Mesendoderm (in vitro differentiated cells): ENCODE data around the gene GON7. TPM values are rescaled to one million over a fixed set of nuclear protein-coding genes. Genes with fewer than 3 reads are reported as not detected.

ENCODE experiments used
- DNase-seq: peaks from one replicate; pipeline ENCODE4 v3.0.0; 2013
- H2AK5ac ChIP-seq: 2 replicates; pipeline ENCODE4 v1.6.1; 2013; ENCODE audit warnings: low read length, inconsistent platforms
- H2BK120ac ChIP-seq: 2 replicates; pipeline ENCODE4 v1.6.1; 2013; ENCODE audit warnings: low read depth, mild to moderate bottlenecking, low read length, moderate library complexity, mixed read lengths
- H2BK15ac ChIP-seq: replicated peaks from 2 replicates; pipeline ENCODE4 v1.6.1; 2013; ENCODE audit warnings: low read depth, mild to moderate bottlenecking, moderate library complexity
- H2BK5ac ChIP-seq: 2 replicates; pipeline ENCODE4 v1.6.1; 2013; ENCODE audit warnings: low read length, inconsistent platforms
- H3K18ac ChIP-seq: 2 replicates; pipeline ENCODE4 v1.6.1; 2013; ENCODE audit warnings: mild to moderate bottlenecking, low read length, mixed read lengths
- H3K23ac ChIP-seq: one replicate; pipeline ENCODE4 v1.6.1; 2013; ENCODE audit warnings: low read length
- H3K27ac ChIP-seq: 2 replicates; pipeline ENCODE4 v1.5.1; 2013; ENCODE audit warnings: low read depth, mild to moderate bottlenecking, inconsistent platforms, low read length, moderate library complexity
- H3K27me3 ChIP-seq: 2 replicates; pipeline ENCODE4 v1.6.1; 2013; ENCODE audit warnings: low read length, control low read depth, mild to moderate bottlenecking, inconsistent platforms; ENCODE audit not compliant: insufficient read depth, poor library complexity
- H3K36me3 ChIP-seq: 2 replicates; pipeline ENCODE4 v1.6.1; 2013; ENCODE audit warnings: low read length, inconsistent platforms; ENCODE audit not compliant: control insufficient read depth, insufficient read depth
- H3K4ac ChIP-seq: one replicate; pipeline ENCODE4 v1.6.1; 2013; ENCODE audit warnings: low read depth, mild to moderate bottlenecking, low read length, moderate library complexity
- H3K4me1 ChIP-seq: 2 replicates; pipeline ENCODE4 v1.6.1; 2013; ENCODE audit warnings: low read depth, low read length, inconsistent platforms; ENCODE audit not compliant: control insufficient read depth
- H3K4me2 ChIP-seq: 2 replicates; pipeline ENCODE4 v1.6.1; 2013; ENCODE audit warnings: low read length
- H3K4me3 ChIP-seq: 2 replicates; pipeline ENCODE4 v1.5.1; 2013; ENCODE audit warnings: mild to moderate bottlenecking, low read length
- H3K56ac ChIP-seq: one replicate; pipeline ENCODE4 v1.6.1; 2013; ENCODE audit warnings: low read length
- H3K79me1 ChIP-seq: 2 replicates; pipeline ENCODE4 v1.6.1; 2013; ENCODE audit warnings: low read length, inconsistent platforms
- H3K79me2 ChIP-seq: 2 replicates; pipeline ENCODE4 v1.6.1; 2013; ENCODE audit warnings: mild to moderate bottlenecking, low read length; ENCODE audit not compliant: control insufficient read depth, insufficient read depth
- H3K9ac ChIP-seq: 2 replicates; pipeline ENCODE4 v1.6.1; 2013; ENCODE audit warnings: low read length, inconsistent platforms
- H4K5ac ChIP-seq: one replicate; pipeline ENCODE4 v1.6.1; 2013; ENCODE audit warnings: low read length
- H4K8ac ChIP-seq: one replicate; pipeline ENCODE4 v1.6.1; 2013; ENCODE audit warnings: low read depth, mild to moderate bottlenecking, control low read depth, low read length, moderate library complexity
- WGBS: extraction: QIAGEN DNeasy Blood & Tissue Kit; methylation state at CpG from one replicate; pipeline ENCODE4 v1.1.7; 2013; ENCODE audit warnings: low lambda C conversion rate, missing lambda C conversion rate; ENCODE audit not compliant: insufficient coverage; ENCODE audit errors: extremely low coverage; 5-methylcytosine and 5-hydroxymethylcytosine counted together
- polyA plus RNA-seq, 2 experiments: library from polyadenylated mRNA; stranded (reverse); fragments of 200-250 nt; gene quantifications; one replicate each; pipeline ENCODE4 v1.2.3, GENCODE V29; 2013

The GON7 gene, protein sequence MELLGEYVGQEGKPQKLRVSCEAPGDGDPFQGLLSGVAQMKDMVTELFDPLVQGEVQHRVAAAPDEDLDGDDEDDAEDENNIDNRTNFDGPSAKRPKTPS
- 14.1 TPM for polyA plus RNA-seq (2013, experiment 1 of 2)
- polyA plus RNA-seq (2013, experiment 2 of 2), result 12.2 TPM

DNA sequence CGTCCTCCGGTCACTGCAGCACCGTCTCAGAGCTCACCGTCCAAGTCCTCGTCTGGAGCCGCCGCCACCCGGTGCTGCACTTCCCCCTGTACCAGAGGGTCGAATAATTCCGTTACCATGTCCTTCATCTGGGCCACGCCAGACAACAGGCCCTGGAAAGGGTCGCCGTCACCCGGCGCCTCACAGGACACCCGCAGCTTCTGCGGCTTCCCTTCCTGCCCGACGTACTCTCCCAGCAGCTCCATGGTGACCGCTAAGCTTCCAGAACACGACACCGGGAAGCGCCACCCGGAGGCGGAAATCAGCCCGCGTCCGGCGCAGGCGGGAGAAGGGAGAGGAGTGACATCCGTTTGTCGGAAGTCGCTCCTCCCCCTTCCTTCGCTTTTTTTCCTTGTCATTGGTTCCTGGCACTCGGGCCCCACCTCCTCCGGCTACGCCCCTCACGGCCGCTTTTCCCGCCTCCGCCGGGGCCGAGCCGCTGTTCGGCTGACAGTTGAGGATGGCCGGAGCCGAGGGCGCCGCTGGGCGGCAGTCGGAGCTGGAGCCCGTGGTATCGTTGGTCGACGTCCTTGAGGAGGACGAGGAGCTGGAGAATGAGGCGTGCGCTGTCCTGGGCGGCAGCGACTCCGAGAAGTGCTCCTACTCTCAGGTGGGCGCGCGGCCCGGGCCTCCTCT, at the start of gene GON7, which contains the start of gene UBR7:
Gene GON7, minus strand, starts transcription at position 273 of the 675 bp plus-strand sequence. Its CDS starts 28 bp downstream, at position 245.
Gene UBR7, plus strand, starts transcription at position 464 of the 675 bp plus-strand sequence. Its CDS starts 36 bp downstream, at position 500.
- Histone ChIP-seq H3K9ac (peak within 1 kb of the TSS; percentile 90), H3K4me2 (peak within 1 kb of the TSS; percentile 60), H3K79me1 (peaks cover 6% of the 10 kb centered on the region), H3K56ac (peak within 1 kb of the TSS; percentile 97), H2AK5ac (no peak within 1 kb of the TSS), H3K23ac (peak within 1 kb of the TSS; percentile 9), H3K4ac (no peak within 1 kb of the TSS), H2BK5ac (no peak within 1 kb of the TSS), H3K4me3 (peak within 1 kb of the TSS; percentile 91), H3K27ac (peak within 1 kb of the TSS; percentile 68), H2BK15ac (no peak within 1 kb of the TSS), H2BK120ac (no peak within 1 kb of the TSS), H3K18ac (peak within 1 kb of the TSS; percentile 56), H3K4me1 (no peaks in the 10 kb centered on the region), H4K8ac (no peak within 1 kb of the TSS), H3K79me2 (peaks cover 5% of the 10 kb centered on the region), H4K5ac (no peak within 1 kb of the TSS), H3K27me3 (no peaks in the 10 kb centered on the region), H3K36me3 (no peaks in the 10 kb centered on the region)
- WGBS, result no CpG with 5 or more reads among the region's 65 CpGs
- DNase-seq, result peak; percentile 99

DNA sequence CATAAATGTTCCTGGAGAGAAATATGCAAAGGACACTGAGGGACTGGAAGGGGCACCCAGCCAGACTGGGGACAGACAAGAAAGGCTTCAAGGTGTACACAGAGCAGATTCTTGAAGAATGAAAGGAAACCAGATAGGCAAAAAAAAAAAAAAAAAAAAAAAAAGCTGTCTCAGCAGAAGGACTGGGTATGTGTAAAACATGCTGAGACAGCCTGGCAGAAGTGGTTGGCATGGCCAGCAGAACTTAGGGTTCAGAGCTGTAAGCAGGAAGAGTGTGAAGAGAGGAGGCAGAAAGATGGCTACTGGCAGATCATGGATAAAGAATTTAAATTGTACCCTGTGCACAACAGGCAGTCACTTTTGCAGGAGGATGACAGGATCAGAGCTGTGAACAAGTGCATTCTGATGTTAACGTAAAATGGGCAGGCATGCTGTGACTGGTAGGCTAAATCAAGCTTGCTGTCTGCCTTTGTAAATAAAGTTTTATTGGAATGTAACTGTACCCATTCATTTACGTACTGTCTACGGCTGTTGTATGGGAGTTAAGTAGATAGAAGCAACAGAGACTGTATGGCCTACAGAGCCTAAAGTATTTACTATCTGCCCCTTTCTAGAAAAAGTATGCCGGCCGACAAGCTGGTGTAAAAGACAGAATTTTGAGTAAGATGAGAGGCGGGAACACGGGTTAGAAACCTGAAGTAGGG, 42.4 kb upstream of the GON7 start:
- Histone ChIP-seq H4K8ac (no peak overlapping the region), H3K4me1 (no peaks in the 10 kb centered on the region), H3K56ac (no peak overlapping the region), H3K18ac (no peak overlapping the region), H2AK5ac (no peak overlapping the region), H3K4ac (no peak overlapping the region), H3K36me3 (peaks cover 10% of the 10 kb centered on the region), H2BK120ac (no peak overlapping the region), H3K9ac (no peak overlapping the region), H3K79me2 (no peaks in the 10 kb centered on the region), H3K27ac (no peak overlapping the region), H2BK5ac (no peak overlapping the region), H4K5ac (no peak overlapping the region), H3K4me3 (no peak overlapping the region), H3K79me1 (no peaks in the 10 kb centered on the region), H2BK15ac (no peak overlapping the region), H3K23ac (no peak overlapping the region), H3K27me3 (no peaks in the 10 kb centered on the region), H3K4me2 (no peak overlapping the region)
- WGBS, result no CpG with 5 or more reads among the region's 7 CpGs
- no peak for DNase-seq

DNA sequence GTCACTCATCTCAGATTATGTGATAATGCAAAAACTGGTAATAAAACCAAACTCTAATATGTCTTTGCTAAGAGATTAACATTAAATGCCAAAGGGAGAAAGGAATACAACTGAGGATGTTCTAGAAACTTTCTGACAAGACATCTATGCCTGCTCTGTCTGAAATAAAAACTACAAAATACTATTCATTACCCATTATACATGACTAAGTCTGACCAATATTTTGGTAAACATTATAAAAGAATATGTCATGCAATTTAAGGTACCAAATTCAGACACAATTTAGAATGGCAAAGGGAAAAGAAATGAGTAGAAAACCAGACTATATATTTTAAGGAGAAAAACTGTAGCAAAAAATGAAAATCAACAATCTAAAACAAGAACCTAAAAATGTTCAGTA, 39.7 kb upstream of the GON7 start:
- peaks cover 14% of the 10 kb centered on the region for H3K36me3 ChIP-seq

DNA sequence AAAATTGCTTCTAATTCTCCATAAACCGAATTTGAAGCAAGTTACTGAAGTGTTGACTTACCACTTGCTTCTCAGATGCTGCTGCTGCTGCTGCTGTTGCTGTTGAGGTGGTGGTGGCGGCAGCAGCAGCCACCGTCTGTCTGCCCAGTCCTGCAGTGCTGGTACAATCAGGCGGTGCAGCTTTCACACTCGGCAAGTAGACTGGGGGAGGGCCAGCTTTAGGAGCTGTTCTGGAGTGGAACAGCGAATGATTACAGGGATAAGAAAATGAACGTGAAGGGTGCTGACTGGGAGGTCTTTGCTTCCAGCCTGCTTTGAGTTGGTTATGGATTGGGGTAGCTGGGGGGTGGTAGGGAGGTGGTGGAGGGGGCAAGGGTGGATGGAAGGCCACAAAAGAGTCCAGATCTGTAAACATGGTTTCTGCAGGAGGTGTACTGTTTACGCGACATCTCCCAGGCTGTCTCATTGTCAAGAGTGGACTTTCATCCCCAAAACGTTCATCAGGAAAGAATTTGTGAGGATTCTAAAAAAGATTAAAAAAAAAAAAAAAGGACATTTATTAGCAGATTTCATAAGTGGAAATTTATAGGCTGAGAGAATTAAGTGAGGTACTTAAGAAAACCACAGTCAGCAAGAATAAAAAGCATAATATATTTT, 39.0 kb upstream of the GON7 start:
- no peak overlapping the region for H2BK15ac ChIP-seq
- no peaks in the 10 kb centered on the region for H3K79me1 ChIP-seq
- H2BK5ac ChIP-seq, result no peak overlapping the region
- H3K79me2 ChIP-seq, result no peaks in the 10 kb centered on the region
- no peak overlapping the region for H3K9ac ChIP-seq
- no peak overlapping the region for H2BK120ac ChIP-seq
- no peak overlapping the region for H4K5ac ChIP-seq
- H3K18ac ChIP-seq, result no peak overlapping the region
- peaks cover 14% of the 10 kb centered on the region for H3K36me3 ChIP-seq
- H3K27me3 ChIP-seq, result no peaks in the 10 kb centered on the region
- H2AK5ac ChIP-seq, result no peak overlapping the region
- no peak for DNase-seq
- H3K4me2 ChIP-seq, result no peak overlapping the region
- H4K8ac ChIP-seq, result no peak overlapping the region
- no peak overlapping the region for H3K4me3 ChIP-seq
- H3K27ac ChIP-seq, result no peak overlapping the region
- H3K56ac ChIP-seq, result no peak overlapping the region
- no peak overlapping the region for H3K23ac ChIP-seq
- no peaks in the 10 kb centered on the region for H3K4me1 ChIP-seq
- no CpG with 5 or more reads among the region's 10 CpGs for WGBS
- H3K4ac ChIP-seq, result no peak overlapping the region

More for the DNA sequence above, 39.7 kb upstream of the GON7 start:
- H2BK120ac ChIP-seq, result no peak overlapping the region
- no peak overlapping the region for H2BK15ac ChIP-seq
- no peak overlapping the region for H4K5ac ChIP-seq
- no peaks in the 10 kb centered on the region for H3K79me2 ChIP-seq
- H3K27me3 ChIP-seq, result no peaks in the 10 kb centered on the region
- H3K9ac ChIP-seq, result no peak overlapping the region
- H3K4me1 ChIP-seq, result no peaks in the 10 kb centered on the region
- no peak overlapping the region for H2BK5ac ChIP-seq
- H3K18ac ChIP-seq, result no peak overlapping the region
- no peak for DNase-seq
- H4K8ac ChIP-seq, result no peak overlapping the region
- H3K27ac ChIP-seq, result no peak overlapping the region
- no peak overlapping the region for H3K4me3 ChIP-seq
- H3K4me2 ChIP-seq, result no peak overlapping the region
- no peaks in the 10 kb centered on the region for H3K79me1 ChIP-seq
- no peak overlapping the region for H3K23ac ChIP-seq
- no peak overlapping the region for H3K4ac ChIP-seq
- H2AK5ac ChIP-seq, result no peak overlapping the region
- no peak overlapping the region for H3K56ac ChIP-seq

DNA sequence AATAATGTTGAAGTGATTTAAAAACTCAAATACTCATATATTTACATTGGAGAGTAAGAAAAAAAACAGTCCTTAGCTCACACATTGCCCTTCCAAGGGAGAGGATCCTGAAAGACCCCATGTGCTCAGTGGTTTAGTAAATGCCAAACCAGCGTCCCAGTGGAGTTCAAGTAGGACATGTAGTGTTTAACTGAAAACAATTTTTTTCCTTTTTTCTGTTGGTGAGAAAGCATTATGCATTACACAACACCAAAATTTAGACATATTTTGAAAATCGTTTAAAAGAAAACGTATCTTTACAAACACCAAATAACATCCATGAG, 33.8 kb upstream of the GON7 start:
- Histone ChIP-seq H2BK120ac (no peak overlapping the region), H2BK5ac (no peak overlapping the region), H3K79me1 (no peaks in the 10 kb centered on the region), H3K18ac (no peak overlapping the region), H3K23ac (no peak overlapping the region), H2BK15ac (no peak overlapping the region), H3K79me2 (no peaks in the 10 kb centered on the region), H3K4me1 (no peaks in the 10 kb centered on the region), H3K56ac (no peak overlapping the region), H3K27ac (no peak overlapping the region), H3K4me3 (no peak overlapping the region), H3K27me3 (no peaks in the 10 kb centered on the region), H4K5ac (no peak overlapping the region), H4K8ac (no peak overlapping the region), H3K36me3 (peaks cover 8% of the 10 kb centered on the region), H3K4ac (no peak overlapping the region), H3K4me2 (no peak overlapping the region), H2AK5ac (no peak overlapping the region), H3K9ac (no peak overlapping the region)
- WGBS, result no CpG with 5 or more reads among the region's 3 CpGs
- no peak for DNase-seq
